HepG2 (cell line): Measurements from ENCODE around the gene ZCCHC4. TPM values are rescaled to one million over a fixed set of nuclear protein-coding genes. Genes with fewer than 3 reads are reported as not detected.

ENCODE experiments used
- AGO2 ChIP-seq: fragments of 200-400 bp; formaldehyde crosslinking; optimal IDR thresholded peaks from 2 replicates; pipeline ENCODE3; 2017; ENCODE audit warnings: mild to moderate bottlenecking, low read depth, low read length, moderate library complexity
- ATF7 ChIP-seq, 2 experiments: fragments of 450-650 bp in 1 of 2; sonication (generic) in 1 of 2; formaldehyde crosslinking in 1 of 2; IDR thresholded peaks; 2 replicates each; pipeline versions ENCODE4 v1.4.0 to v1.6.1; 2016 to 2020; ENCODE audit warnings: antibody characterized with exemption in 1 of 2, mild to moderate bottlenecking in 1 of 2, missing genetic modification reagents in 1 of 2
- BRD4 ChIP-seq: sonication (generic); formaldehyde crosslinking; IDR thresholded peaks from 2 replicates; pipeline ENCODE4 v1.4.0; 2020; ENCODE audit warnings: missing genetic modification reagents
- GABPA ChIP-seq, 2 experiments: IDR thresholded peaks; 2 replicates each; pipeline ENCODE4 v1.6.1; 2011 to 2016; ENCODE audit warnings: low read depth in 2 of 2, low read length in 1 of 2, missing biosample characterization in 1 of 2, missing genetic modification characterization in 1 of 2
- KAT2B ChIP-seq: fragments of 150-350 bp; IDR thresholded peaks from 2 replicates; pipeline ENCODE4 v1.6.1; 2014; ENCODE audit warnings: low read depth, low read length, borderline replicate concordance
- KLF15 ChIP-seq: sonication (generic); formaldehyde crosslinking; IDR thresholded peaks from 2 replicates; pipeline ENCODE4 v1.8.1; 2023; ENCODE audit warnings: borderline replicate concordance, mild to moderate bottlenecking, inconsistent platforms, missing genetic modification reagents, mixed read lengths
- MYC ChIP-seq: sonication (generic); formaldehyde crosslinking; IDR thresholded peaks from 2 replicates; pipeline ENCODE4 v1.9.0; 2021; ENCODE audit warnings: missing genetic modification reagents, borderline replicate concordance
- NR1H2 ChIP-seq: sonication (generic); formaldehyde crosslinking; IDR thresholded peaks from 2 replicates; pipeline ENCODE4 v1.8.1; 2022; ENCODE audit warnings: low read depth, missing genetic modification reagents, borderline replicate concordance
- PRMT3 ChIP-seq: sonication (generic); formaldehyde crosslinking; IDR thresholded peaks from 2 replicates; pipeline ENCODE4 v1.8.1; 2022; ENCODE audit warnings: low read depth, mild to moderate bottlenecking, moderate library complexity, missing genetic modification reagents, borderline replicate concordance
- SMARCC2 ChIP-seq: fragments of 450-650 bp; IDR thresholded peaks from 2 replicates; pipeline ENCODE4 v1.6.1; 2017; ENCODE audit warnings: antibody characterized with exemption, mild to moderate bottlenecking
- SP5 ChIP-seq: IDR thresholded peaks from 2 replicates; pipeline ENCODE4 v1.6.1; 2016; ENCODE audit warnings: low read depth, borderline replicate concordance
- SSRP1 ChIP-seq: IDR thresholded peaks from 2 replicates; pipeline ENCODE4 v1.6.1; 2016; ENCODE audit warnings: control low read depth
- ZC3H4 ChIP-seq: sonication (generic); formaldehyde crosslinking; IDR thresholded peaks from 2 replicates; pipeline ENCODE4 v1.4.0; 2020; ENCODE audit warnings: missing genetic modification reagents, borderline replicate concordance
- ZNF264 ChIP-seq: sonication (generic); formaldehyde crosslinking; IDR thresholded peaks from 2 replicates; pipeline ENCODE4 v1.4.0; 2020; ENCODE audit warnings: missing genetic modification reagents
- ZNF605 ChIP-seq: sonication (generic); formaldehyde crosslinking; IDR thresholded peaks from 2 replicates; pipeline ENCODE4 v1.8.0; 2022; ENCODE audit warnings: mild to moderate bottlenecking, missing genetic modification reagents
- ZSCAN30 ChIP-seq: sonication (generic); formaldehyde crosslinking; IDR thresholded peaks from 2 replicates; pipeline ENCODE4 v1.5.0; 2020; ENCODE audit warnings: mild to moderate bottlenecking, missing genetic modification reagents
- polyA plus RNA-seq, 8 experiments: library from polyadenylated mRNA; depleted of rRNA in 3 of 8; stranded (reverse) in 7 of 8; unstranded in 1 of 8; fragments of >200 nt; fragmentation: Illumina TruSeq in 4 of 8; extraction: Trizol in 4 of 8; gene quantifications; 2 replicates each; pipeline versions ENCODE4 v1.2.1 to v1.2.3, GENCODE V29; 2011 to 2016; ENCODE audit warnings: low read depth in 4 of 8, missing spikeins in 1 of 8, mixed read lengths in 1 of 8; ENCODE audit not compliant: insufficient read depth in 1 of 8
- total RNA-seq, 5 experiments: library from RNA; depleted of rRNA; stranded (reverse); fragments of >200 nt; fragmentation: Illumina TruSeq; extraction: Trizol; gene quantifications; 2 replicates each; pipeline ENCODE4 v1.2.3, GENCODE V29; 2016; ENCODE audit warnings: low read depth in 1 of 5
- TF ChIP-seq, protein P1 (sequence below): sonication (generic); formaldehyde crosslinking; IDR thresholded peaks from 2 replicates; pipeline ENCODE4 v1.4.0; 2020; ENCODE audit warnings: mild to moderate bottlenecking, missing genetic modification reagents
- TF ChIP-seq, protein P2 (sequence below): sonication (generic); formaldehyde crosslinking; IDR thresholded peaks from 2 replicates; pipeline ENCODE4 v1.4.0; 2020; ENCODE audit warnings: low read depth, mild to moderate bottlenecking, missing genetic modification reagents
- TF ChIP-seq, protein P3 (sequence below): IDR thresholded peaks from 2 replicates; pipeline ENCODE4 v1.6.1; 2016; ENCODE audit warnings: low read depth, borderline replicate concordance
- TF ChIP-seq, protein P4 (sequence below): sonication (generic); formaldehyde crosslinking; IDR thresholded peaks from 2 replicates; pipeline ENCODE4 v1.5.1; 2020; ENCODE audit warnings: mild to moderate bottlenecking, moderate library complexity, missing genetic modification reagents
- TF ChIP-seq, protein P5 (sequence below): sonication (generic); formaldehyde crosslinking; IDR thresholded peaks from 2 replicates; pipeline ENCODE4 v1.5.0; 2020; ENCODE audit warnings: mild to moderate bottlenecking, missing genetic modification reagents

The ZCCHC4 gene
- total and polyA plus RNA-seq, 2 of the 13 experiments (the other 11 are each of a cell fraction or from before 2014, with no cell fraction given): 13.2 to 15.0 TPM

DNA sequence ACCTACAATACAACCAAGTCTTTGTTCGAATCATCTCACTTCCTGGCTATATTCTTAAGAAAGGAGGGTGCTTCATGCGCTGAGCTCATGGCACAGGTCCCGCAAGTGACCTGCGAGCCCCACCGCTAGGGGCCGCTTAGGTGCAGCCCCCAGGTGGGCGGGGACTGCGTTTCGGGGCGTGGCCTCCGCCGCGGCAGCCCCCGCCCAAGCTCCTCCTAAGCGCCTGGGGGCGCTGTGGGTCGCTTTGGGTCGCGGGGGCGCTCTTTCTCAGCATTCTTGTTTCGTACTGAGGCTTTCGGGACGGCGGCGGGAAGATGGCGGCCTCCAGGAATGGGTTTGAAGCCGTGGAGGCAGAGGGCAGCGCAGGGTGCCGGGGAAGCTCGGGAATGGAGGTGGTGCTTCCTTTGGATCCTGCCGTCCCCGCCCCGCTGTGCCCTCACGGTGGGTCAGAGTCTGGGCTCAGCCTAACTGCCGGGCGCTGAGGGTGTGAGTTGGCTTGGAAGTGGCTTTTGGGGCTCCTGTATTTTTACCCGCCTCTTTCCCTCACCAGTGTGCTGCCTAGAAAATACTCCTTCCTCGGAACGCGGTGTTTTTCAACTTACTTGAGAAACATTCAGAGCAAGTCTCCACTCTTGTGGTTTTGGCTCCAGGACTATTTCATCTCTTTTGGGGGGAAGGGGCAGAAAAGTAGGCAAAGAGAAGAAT lies at the start of gene ZCCHC4 (continued):
- TF ChIP-seq, protein P1, sequence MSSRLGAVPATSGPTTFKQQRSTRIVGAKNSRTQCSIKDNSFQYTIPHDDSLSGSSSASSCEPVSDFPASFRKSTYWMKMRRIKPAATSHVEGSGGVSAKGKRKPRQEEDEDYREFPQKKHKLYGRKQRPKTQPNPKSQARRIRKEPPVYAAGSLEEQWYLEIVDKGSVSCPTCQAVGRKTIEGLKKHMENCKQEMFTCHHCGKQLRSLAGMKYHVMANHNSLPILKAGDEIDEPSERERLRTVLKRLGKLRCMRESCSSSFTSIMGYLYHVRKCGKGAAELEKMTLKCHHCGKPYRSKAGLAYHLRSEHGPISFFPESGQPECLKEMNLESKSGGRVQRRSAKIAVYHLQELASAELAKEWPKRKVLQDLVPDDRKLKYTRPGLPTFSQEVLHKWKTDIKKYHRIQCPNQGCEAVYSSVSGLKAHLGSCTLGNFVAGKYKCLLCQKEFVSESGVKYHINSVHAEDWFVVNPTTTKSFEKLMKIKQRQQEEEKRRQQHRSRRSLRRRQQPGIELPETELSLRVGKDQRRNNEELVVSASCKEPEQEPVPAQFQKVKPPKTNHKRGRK (CRISPR knock-in tag): no peak
- TF ChIP-seq, protein P2, sequence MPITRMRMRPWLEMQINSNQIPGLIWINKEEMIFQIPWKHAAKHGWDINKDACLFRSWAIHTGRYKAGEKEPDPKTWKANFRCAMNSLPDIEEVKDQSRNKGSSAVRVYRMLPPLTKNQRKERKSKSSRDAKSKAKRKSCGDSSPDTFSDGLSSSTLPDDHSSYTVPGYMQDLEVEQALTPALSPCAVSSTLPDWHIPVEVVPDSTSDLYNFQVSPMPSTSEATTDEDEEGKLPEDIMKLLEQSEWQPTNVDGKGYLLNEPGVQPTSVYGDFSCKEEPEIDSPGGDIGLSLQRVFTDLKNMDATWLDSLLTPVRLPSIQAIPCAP (CRISPR knock-in tag): no peak
- TF ChIP-seq BRD4 (CRISPR knock-in tag): peak; percentile 93; the same call in 1 of the 2 replicates
- TF ChIP-seq GABPA (IDR thresholded peaks at IDR 0.05; ENCODE audit: low read depth, low read length): no peak
- TF ChIP-seq GABPA (CRISPR knock-in tag; IDR thresholded peaks at IDR 0.05; ENCODE audit: low read depth): peak; percentile 78
- TF ChIP-seq ZC3H4 (CRISPR knock-in tag): no peak
- no peak for TF ChIP-seq PRMT3 (CRISPR knock-in tag)
- TF ChIP-seq, protein P3, sequence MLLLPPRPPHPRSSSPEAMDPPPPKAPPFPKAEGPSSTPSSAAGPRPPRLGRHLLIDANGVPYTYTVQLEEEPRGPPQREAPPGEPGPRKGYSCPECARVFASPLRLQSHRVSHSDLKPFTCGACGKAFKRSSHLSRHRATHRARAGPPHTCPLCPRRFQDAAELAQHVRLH: peak; percentile 94
- no peak for TF ChIP-seq KAT2B
- peak; percentile 91 for TF ChIP-seq ZNF605 (CRISPR knock-in tag)
- TF ChIP-seq ATF7 (IDR thresholded peaks at IDR 0.05): no peak
- TF ChIP-seq ATF7 (CRISPR knock-in tag; IDR thresholded peaks at IDR 0.05): peak; percentile 75; the same call in 1 of the 2 replicates
- TF ChIP-seq SSRP1 (CRISPR knock-in tag): peak; percentile 65; the same call in 1 of the 2 replicates
- no peak for TF ChIP-seq AGO2
- TF ChIP-seq ZNF264 (CRISPR knock-in tag): peak; percentile 63
- TF ChIP-seq, protein P4, sequence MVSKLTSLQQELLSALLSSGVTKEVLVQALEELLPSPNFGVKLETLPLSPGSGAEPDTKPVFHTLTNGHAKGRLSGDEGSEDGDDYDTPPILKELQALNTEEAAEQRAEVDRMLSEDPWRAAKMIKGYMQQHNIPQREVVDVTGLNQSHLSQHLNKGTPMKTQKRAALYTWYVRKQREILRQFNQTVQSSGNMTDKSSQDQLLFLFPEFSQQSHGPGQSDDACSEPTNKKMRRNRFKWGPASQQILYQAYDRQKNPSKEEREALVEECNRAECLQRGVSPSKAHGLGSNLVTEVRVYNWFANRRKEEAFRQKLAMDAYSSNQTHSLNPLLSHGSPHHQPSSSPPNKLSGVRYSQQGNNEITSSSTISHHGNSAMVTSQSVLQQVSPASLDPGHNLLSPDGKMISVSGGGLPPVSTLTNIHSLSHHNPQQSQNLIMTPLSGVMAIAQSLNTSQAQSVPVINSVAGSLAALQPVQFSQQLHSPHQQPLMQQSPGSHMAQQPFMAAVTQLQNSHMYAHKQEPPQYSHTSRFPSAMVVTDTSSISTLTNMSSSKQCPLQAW: peak; percentile 95
- TF ChIP-seq, protein P5, sequence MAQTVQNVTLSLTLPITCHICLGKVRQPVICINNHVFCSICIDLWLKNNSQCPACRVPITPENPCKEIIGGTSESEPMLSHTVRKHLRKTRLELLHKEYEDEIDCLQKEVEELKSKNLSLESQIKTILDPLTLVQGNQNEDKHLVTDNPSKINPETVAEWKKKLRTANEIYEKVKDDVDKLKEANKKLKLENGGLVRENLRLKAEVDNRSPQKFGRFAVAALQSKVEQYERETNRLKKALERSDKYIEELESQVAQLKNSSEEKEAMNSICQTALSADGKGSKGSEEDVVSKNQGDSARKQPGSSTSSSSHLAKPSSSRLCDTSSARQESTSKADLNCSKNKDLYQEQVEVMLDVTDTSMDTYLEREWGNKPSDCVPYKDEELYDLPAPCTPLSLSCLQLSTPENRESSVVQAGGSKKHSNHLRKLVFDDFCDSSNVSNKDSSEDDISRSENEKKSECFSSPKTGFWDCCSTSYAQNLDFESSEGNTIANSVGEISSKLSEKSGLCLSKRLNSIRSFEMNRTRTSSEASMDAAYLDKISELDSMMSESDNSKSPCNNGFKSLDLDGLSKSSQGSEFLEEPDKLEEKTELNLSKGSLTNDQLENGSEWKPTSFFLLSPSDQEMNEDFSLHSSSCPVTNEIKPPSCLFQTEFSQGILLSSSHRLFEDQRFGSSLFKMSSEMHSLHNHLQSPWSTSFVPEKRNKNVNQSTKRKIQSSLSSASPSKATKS: 0 out of 2 replicates have a peak, but pooled peaks have one; percentile 89
- TF ChIP-seq KLF15: no peak; the same call in 1 of the 2 replicates
- peak; percentile 75; the same call in 1 of the 2 replicates for TF ChIP-seq MYC (CRISPR knock-in tag)
- 0 out of 2 replicates have a peak, but pooled peaks have one; percentile 27 for TF ChIP-seq ZSCAN30
- TF ChIP-seq SP5 (CRISPR knock-in tag): peak; percentile 76
- no peak for TF ChIP-seq NR1H2 (CRISPR knock-in tag)
- TF ChIP-seq SMARCC2: no peak
